ENCODE results near the gene GALNT8.

The GALNT8 gene

DNA sequence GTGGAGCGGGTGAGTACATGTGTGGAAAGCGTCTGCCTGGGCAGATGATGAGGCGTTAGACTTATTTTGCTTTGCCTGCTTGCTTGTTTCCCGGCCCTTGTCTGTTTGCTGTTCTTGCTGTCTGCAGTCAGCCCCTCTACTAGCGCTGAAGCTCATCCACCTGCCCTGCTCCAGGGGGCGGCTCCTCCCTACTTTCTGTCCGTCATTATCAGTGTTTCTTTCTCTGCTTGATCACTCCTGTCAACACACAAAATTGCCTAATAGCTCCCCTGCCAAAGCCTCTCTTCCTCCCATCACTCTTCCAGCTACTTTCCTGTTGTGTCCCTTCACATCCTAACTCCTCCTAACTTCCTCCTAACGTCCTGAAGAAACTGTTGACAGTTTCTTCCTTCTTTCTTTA, 34.9 kb upstream of the GALNT8 start:
- TF ChIP-seq, protein P1, sequence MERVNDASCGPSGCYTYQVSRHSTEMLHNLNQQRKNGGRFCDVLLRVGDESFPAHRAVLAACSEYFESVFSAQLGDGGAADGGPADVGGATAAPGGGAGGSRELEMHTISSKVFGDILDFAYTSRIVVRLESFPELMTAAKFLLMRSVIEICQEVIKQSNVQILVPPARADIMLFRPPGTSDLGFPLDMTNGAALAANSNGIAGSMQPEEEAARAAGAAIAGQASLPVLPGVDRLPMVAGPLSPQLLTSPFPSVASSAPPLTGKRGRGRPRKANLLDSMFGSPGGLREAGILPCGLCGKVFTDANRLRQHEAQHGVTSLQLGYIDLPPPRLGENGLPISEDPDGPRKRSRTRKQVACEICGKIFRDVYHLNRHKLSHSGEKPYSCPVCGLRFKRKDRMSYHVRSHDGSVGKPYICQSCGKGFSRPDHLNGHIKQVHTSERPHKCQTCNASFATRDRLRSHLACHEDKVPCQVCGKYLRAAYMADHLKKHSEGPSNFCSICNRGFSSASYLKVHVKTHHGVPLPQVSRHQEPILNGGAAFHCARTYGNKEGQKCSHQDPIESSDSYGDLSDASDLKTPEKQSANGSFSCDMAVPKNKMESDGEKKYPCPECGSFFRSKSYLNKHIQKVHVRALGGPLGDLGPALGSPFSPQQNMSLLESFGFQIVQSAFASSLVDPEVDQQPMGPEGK (CRISPR knock-in tag; IDR thresholded peaks at IDR 0.05; ENCODE audit: borderline replicate concordance) = no peak
- TF ChIP-seq ZFP30 (CRISPR knock-in tag; IDR thresholded peaks at IDR 0.05) (no peak), PPARA (CRISPR knock-in tag; IDR thresholded peaks at IDR 0.05; ENCODE audit: borderline replicate concordance) (no peak), ZFP3 (CRISPR knock-in tag; IDR thresholded peaks at IDR 0.05) (no peak), TOX (CRISPR knock-in tag; IDR thresholded peaks at IDR 0.05; ENCODE audit: borderline replicate concordance) (no peak)

DNA sequence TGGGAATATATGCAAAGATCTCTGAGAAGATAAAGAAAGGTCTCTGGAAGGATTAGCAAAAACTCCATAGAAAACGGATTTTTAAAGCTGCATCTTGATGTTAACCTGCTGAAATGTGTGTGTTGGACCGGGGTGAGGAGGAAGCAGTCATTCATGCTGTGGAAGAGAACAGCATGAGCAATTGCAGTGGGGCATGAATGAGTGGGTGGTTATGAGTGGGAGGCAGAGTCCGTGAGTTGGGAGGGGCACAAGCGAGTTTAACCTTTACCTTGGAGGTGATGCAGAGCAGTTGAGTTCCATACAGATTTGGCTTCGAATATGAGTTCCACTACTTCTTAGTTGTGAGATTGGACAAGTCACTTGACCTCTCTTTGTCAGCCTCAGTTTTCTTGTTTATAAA, 29.4 kb upstream of the GALNT8 start:
- TF ChIP-seq ZFP30 (CRISPR knock-in tag; IDR thresholded peaks at IDR 0.05) (no peak), TOX (CRISPR knock-in tag; IDR thresholded peaks at IDR 0.05; ENCODE audit: borderline replicate concordance) (no peak), ZFP3 (CRISPR knock-in tag; IDR thresholded peaks at IDR 0.05) (no peak), ISL1 (CRISPR knock-in tag; IDR thresholded peaks at IDR 0.05) (no peak), BACH2 (CRISPR knock-in tag; IDR thresholded peaks at IDR 0.05; ENCODE audit: borderline replicate concordance) (no peak), ZNF70 (CRISPR knock-in tag; IDR thresholded peaks at IDR 0.05) (no peak), ZC3H10 (CRISPR knock-in tag; IDR thresholded peaks at IDR 0.05) (no peak), SNAI2 (CRISPR knock-in tag; IDR thresholded peaks at IDR 0.05) (no peak), ESRRG (CRISPR knock-in tag; IDR thresholded peaks at IDR 0.05) (no peak), TCF4 (CRISPR knock-in tag; IDR thresholded peaks at IDR 0.05; ENCODE audit: borderline replicate concordance) (no peak), ARNTL (CRISPR knock-in tag; IDR thresholded peaks at IDR 0.05; ENCODE audit: borderline replicate concordance, low read depth) (no peak), RARB (CRISPR knock-in tag; IDR thresholded peaks at IDR 0.05) (no peak), CSDC2 (CRISPR knock-in tag; IDR thresholded peaks at IDR 0.05) (no peak), ZNF8 (CRISPR knock-in tag; IDR thresholded peaks at IDR 0.05) (no peak)
- TF ChIP-seq, protein P1 (CRISPR knock-in tag; IDR thresholded peaks at IDR 0.05; ENCODE audit: borderline replicate concordance) = no peak
- TF ChIP-seq, protein P2, sequence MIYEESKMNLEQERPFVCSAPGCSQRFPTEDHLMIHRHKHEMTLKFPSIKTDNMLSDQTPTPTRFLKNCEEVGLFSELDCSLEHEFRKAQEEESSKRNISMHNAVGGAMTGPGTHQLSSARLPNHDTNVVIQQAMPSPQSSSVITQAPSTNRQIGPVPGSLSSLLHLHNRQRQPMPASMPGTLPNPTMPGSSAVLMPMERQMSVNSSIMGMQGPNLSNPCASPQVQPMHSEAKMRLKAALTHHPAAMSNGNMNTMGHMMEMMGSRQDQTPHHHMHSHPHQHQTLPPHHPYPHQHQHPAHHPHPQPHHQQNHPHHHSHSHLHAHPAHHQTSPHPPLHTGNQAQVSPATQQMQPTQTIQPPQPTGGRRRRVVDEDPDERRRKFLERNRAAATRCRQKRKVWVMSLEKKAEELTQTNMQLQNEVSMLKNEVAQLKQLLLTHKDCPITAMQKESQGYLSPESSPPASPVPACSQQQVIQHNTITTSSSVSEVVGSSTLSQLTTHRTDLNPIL (CRISPR knock-in tag; IDR thresholded peaks at IDR 0.05; ENCODE audit: low read depth) = no peak
- TF ChIP-seq, protein P3, sequence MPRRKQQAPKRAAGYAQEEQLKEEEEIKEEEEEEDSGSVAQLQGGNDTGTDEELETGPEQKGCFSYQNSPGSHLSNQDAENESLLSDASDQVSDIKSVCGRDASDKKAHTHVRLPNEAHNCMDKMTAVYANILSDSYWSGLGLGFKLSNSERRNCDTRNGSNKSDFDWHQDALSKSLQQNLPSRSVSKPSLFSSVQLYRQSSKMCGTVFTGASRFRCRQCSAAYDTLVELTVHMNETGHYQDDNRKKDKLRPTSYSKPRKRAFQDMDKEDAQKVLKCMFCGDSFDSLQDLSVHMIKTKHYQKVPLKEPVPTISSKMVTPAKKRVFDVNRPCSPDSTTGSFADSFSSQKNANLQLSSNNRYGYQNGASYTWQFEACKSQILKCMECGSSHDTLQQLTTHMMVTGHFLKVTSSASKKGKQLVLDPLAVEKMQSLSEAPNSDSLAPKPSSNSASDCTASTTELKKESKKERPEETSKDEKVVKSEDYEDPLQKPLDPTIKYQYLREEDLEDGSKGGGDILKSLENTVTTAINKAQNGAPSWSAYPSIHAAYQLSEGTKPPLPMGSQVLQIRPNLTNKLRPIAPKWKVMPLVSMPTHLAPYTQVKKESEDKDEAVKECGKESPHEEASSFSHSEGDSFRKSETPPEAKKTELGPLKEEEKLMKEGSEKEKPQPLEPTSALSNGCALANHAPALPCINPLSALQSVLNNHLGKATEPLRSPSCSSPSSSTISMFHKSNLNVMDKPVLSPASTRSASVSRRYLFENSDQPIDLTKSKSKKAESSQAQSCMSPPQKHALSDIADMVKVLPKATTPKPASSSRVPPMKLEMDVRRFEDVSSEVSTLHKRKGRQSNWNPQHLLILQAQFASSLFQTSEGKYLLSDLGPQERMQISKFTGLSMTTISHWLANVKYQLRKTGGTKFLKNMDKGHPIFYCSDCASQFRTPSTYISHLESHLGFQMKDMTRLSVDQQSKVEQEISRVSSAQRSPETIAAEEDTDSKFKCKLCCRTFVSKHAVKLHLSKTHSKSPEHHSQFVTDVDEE (CRISPR knock-in tag; IDR thresholded peaks at IDR 0.05) = no peak
- TF ChIP-seq, protein P4, sequence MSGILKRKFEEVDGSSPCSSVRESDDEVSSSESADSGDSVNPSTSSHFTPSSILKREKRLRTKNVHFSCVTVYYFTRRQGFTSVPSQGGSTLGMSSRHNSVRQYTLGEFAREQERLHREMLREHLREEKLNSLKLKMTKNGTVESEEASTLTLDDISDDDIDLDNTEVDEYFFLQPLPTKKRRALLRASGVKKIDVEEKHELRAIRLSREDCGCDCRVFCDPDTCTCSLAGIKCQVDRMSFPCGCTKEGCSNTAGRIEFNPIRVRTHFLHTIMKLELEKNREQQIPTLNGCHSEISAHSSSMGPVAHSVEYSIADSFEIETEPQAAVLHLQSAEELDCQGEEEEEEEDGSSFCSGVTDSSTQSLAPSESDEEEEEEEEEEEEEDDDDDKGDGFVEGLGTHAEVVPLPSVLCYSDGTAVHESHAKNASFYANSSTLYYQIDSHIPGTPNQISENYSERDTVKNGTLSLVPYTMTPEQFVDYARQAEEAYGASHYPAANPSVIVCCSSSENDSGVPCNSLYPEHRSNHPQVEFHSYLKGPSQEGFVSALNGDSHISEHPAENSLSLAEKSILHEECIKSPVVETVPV (CRISPR knock-in tag; IDR thresholded peaks at IDR 0.05) = no peak
- ATAC-seq = no peak

More for the DNA sequence above, 34.9 kb upstream of the GALNT8 start:
- no peak for ATAC-seq

DNA sequence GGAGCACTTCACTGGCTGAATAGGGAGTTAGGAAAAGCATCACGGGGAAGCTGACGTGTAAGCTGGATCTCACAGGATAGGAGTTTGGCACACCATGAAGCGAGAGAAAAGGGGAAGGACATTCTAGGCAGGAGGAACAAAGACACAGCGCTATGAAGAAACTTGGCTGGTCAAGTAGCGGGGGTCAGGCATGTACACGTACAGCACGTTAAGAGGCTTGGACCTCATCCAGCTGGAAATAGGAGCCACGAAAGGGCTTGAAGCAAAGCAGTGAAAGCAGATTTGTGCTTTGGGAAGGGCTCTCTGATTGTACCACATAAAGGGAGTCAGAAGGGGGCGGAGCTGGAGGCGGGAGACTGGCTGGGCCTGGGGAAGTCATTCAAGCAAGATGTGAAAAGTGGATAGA, 19.6 kb upstream of the GALNT8 start:
- ATAC-seq = no peak
- TF ChIP-seq ESRRG (CRISPR knock-in tag; IDR thresholded peaks at IDR 0.05) (no peak), ZNF8 (CRISPR knock-in tag; IDR thresholded peaks at IDR 0.05) (no peak), TCF4 (CRISPR knock-in tag; IDR thresholded peaks at IDR 0.05; ENCODE audit: borderline replicate concordance) (no peak), RARB (CRISPR knock-in tag; IDR thresholded peaks at IDR 0.05) (no peak), OSR1 (CRISPR knock-in tag; IDR thresholded peaks at IDR 0.05) (no peak), SNAI2 (CRISPR knock-in tag; IDR thresholded peaks at IDR 0.05) (no peak), PPARA (CRISPR knock-in tag; IDR thresholded peaks at IDR 0.05; ENCODE audit: borderline replicate concordance) (no peak), ISL1 (CRISPR knock-in tag; IDR thresholded peaks at IDR 0.05) (no peak), ZFP30 (CRISPR knock-in tag; IDR thresholded peaks at IDR 0.05) (no peak)
- TF ChIP-seq, protein P5, sequence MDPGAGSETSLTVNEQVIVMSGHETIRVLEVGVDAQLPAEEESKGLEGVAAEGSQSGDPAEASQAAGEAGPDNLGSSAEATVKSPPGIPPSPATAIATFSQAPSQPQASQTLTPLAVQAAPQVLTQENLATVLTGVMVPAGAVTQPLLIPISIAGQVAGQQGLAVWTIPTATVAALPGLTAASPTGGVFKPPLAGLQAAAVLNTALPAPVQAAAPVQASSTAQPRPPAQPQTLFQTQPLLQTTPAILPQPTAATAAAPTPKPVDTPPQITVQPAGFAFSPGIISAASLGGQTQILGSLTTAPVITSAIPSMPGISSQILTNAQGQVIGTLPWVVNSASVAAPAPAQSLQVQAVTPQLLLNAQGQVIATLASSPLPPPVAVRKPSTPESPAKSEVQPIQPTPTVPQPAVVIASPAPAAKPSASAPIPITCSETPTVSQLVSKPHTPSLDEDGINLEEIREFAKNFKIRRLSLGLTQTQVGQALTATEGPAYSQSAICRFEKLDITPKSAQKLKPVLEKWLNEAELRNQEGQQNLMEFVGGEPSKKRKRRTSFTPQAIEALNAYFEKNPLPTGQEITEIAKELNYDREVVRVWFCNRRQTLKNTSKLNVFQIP (CRISPR knock-in tag; IDR thresholded peaks at IDR 0.05; ENCODE audit: borderline replicate concordance, low read depth) = no peak
- TF ChIP-seq, protein P3 (CRISPR knock-in tag; IDR thresholded peaks at IDR 0.05) = no peak
- TF ChIP-seq, protein P2 (CRISPR knock-in tag; IDR thresholded peaks at IDR 0.05; ENCODE audit: low read depth) = no peak
